ENCODE data around the gene OVCA2.
A peak's percentile ranks its signal among the peaks of the same experiment; 100 is the strongest.

OVCA2 gene

DNA sequence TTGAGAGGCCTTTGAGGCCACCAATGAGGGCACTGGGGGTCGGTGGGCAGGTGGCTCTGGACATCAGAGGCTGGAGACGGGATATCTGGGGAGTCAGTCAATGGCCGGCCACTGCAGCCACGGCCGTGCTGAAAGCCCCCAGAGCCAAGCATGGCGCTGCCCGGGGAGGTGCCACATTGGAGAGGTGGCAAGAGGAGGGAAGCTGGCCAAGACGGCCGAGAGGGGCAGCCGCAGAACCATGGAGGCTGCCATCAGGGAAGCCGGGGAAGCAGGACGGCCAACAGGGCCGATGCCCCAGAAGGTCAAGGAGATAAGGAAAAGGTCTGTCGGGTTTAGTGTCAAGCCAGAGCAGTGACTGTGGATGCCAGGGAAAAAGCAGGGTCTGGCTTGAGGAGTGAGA, 26.5 kb upstream of the OVCA2 start:
- no peak for ATAC-seq

DNA sequence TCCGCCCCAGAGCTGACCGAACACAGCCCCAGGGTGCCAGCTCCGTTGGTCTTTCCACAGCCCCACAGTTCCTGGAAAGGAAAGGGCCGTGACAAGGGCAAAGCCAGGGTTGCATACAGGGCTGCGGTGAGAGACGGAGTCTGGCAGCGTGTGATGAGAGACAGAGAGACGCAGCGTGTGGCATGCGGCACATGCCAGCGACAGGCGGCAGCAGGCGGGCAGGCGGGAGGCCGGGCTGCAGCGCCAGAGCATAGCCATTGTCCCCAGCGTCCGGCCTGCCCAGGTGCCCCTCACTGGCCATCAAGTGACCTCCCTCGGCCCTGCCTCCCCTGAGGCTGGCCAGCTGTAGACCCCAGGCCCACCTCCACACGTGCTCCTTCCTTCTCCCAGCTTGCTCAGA, 25.3 kb upstream of the OVCA2 start:
- ATAC-seq: no peak

DNA sequence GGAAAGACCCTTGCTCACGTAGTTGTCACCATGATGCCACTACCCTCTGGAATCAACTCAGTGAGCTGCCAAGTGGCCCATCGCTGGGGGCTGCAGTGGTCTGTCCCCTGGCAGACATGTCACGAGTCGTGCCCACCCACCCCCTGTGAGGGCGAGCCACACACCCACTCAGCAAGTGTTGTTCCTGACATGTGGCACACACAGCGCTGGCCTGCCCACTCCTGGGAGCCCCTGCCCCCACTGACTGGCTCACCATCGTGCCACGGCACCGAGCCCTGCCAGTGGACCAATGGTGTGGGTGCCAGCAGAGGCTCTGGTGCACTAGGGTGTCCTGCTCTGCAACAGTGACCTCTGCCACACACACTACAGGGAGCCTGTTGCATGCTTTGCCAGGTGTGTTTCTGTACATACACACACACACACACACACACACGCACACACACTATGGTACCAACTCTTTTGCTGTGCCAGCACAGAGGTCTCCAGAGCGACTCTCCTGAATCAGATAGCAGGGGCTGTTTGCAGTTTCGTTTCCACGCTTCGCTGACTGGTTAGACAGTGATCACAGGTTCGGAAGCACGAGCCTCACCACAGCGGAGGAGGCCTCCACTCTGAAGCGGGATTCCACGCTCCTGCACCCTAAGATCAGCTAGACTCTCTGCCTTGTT, 24.4 kb upstream of the OVCA2 start:
- no peak for ATAC-seq

DNA sequence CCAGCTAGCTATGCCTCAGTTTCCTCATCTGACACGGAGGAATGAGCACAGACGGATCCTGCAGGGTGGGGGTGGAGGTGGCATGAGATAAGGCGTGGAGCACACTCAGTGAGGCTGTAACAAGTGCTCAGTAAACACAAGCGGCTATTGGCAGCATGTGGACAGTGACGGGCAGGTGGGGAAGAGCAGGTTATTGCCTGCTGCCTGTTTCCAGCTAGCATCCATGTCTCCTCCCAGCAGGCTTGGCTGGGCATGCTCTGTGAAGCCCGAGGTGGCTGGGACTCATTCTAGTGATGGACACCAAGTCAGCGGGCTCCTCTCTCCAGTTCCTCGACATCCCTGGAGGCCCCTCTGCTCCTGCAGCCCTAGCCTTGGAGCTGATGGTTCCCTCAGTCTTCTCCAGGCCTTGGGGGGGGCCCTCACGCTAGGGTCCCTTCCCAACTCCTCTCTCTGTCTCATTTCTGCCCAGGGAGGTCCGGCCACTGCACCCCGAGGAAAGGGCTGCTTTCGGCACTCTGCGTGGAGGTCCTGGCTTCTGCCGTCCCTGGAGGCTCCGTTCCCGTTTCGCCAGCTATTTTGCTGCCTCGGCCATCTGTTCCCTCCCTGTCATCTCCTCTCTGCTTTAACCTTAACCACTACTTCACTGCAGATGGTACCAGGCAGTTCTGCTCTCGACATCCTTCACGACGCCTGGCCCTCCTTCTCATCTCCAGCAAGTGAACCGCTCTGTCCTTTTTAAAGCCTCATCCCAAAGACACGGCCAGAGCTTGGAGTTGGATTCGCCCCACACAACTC, 22.9 kb upstream of the OVCA2 start:
- ATAC-seq: no peak

DNA sequence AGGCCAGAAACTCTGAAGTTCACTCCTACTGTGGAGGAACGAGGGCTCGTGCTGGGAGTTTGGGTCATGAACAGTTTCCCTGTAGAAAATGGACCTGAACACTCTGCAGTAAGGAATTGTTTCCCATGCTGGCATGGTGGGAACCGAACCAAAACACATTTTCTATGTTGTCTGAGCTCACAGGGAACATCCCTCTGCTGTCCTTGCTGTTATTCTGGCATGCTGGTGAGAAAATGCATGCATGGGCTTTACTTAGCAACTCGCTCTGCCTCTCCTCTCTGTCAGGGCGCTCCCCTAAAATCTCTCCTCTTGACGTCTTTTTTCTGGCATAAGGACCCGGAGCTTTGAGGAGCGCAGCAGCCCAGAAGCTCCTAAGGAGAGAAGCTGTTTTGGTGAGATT, 22.1 kb upstream of the OVCA2 start:
- no peak for ATAC-seq

GRCh38 chr17:2020721-2021120, 21.1 kb upstream of the OVCA2 start:
- ATAC-seq: no peak

DNA sequence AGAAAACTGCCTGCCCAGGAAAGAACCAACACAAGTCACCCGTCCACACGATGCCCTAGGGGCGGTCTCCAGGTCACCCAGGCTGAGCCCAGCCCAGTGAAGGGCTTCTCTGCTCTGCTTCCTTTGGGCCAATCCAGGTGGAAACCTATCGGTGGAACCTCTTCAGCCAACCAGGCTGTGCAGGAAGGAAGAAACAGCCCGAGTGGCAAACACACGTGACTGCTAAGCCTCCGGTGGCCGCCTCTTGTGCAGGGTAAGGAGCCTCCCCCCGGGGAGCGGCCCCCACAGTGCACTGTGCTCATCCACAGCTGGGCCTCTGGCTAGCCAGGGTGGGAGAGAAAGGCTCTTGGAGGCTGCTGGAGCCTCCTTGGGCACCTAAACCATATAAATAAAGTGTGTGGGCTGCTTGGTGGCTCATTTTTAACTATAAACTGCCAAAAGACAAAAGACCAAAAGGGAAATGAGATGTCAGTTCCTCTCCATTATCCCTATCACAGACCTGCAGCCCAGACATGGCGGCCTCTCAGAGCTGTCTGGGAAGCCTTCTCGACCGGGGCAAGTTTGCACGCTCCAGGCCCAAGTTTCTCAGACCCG, 19.1 kb upstream of the OVCA2 start:
- no peak for ATAC-seq

DNA sequence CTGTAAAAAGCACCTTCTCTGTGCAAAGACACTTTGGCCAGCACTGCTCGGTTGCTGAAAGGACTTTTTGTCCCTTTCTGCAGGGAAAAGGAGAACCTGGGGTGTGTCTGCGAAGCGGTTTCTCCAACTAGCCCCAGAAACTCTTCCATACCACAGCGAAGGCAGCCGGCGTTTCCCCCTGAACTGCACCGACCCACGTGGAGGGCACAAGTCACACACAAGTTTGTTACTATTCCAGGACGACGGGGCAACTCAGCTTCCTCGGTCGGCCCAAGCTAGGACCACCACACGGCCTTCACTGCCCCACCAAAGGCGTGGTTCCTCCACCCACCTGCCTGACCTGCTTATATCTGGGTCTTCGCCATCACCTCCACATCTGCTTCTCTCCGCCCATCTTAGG, 18.6 kb upstream of the OVCA2 start:
- ATAC-seq: no peak

- ATAC-seq: peak; percentile 14 to 26
These were observed 17.9 kb upstream of the OVCA2 start for GRCh38 chr17:2023692-2024571.

DNA sequence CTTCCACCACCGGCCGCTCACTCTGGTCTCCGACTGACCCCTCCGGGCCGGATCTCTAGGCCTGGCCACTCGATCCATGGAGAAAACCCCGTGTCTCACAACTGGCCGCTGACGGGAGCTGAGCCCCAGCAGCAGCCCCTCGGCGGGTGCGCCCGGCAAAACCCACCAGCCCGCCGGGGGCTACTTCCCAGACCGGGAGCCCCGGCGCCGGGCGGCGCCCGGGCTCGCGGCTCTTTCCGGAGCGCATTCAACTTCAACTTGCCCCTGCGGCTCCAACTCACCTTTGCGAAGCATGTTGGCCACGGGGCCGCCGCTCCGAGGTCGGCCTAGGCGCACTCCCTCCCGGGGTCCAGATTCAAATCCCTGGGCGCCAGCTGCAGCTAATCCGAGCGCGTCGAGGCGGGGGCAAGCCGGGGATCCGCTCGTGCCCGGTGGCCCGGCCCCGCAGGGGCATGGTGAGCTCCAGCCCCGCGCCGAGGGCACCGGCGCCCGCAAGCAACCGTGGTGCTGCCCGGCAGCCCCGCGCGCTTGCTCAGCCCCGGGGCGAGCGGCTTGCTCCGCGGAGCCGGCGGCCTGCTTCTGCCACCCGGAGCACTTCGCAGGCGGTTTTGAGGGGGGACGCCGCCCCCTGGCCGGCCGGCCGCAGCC, 17.1 kb upstream of the OVCA2 start:
- no peak for ATAC-seq

GRCh38 chr17:2025220-2025621, 16.6 kb upstream of the OVCA2 start, which contains the start of gene RTN4RL1:
Gene RTN4RL1 (minus strand): TSS chr17:2025334. CDS start chr17:2024865, 469 bp downstream.
- peak; percentile 21 to 27 for ATAC-seq

DNA sequence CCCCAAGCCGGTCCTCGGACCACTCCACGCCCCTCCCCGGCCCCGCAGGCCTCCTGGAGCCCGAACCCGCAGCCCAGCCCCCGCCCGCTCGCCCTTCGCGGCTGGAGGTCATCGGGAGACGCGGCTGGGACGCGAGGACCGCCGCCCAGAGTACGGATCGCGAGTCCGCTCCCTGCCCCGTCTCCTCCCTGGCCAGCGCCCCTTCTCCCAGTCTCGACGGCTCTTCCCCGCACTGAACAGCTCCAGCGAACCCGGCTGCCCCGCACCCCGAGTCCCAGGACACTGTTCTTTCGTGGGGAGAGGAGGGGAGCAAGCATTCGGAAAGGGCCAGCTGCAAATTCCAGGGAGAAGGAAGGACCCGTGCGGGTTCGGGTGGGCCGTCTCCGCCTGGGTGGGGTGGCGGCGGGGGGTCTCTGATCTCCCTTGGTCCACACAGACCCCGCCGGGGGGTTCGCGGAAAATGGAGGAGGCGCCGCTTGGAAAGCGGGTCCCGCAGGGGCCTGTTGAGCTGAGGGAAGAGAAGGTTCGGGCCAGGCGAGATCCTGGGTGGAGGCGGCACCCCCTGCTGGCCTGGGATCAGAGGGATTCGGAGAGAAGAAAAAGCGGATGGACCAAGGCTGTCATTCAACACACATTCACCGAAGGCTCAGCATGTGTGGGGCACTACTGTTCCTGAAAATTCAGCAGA, 16.1 kb upstream of the OVCA2 start:
- no peak for ATAC-seq

DNA sequence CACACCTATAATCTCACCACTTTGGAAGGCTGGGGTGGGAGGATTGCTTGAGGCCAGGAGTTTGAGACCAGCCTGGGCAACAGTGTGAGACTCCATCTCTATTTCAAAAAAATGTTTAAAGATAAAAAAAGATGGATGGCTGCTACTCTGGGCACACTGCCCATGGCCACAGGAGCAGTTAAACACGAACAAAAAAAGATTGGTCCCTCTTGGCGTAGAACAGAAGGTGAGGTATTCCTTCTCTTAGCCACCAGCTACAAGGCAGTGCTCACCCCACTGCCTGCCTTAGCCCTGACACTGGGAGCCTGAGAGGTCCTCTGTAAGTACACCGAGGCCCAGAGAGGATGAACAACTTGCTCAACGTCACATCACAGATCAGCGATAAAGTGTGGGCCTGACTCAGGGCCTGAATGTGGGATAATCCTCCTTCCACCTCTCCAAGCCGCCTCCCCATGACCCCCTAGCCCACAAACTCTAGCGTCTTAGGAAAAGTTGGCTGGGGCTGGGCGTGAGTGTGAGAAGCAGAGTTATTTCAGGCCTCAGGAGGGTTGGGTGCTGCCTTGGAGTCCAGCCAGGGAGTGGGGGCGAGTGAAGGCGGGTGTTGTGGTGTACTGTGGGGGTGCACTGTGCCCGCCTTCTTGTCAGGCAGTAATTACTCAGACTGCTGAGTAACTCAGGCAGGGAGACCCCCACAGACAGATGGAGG, 14.1 kb upstream of the OVCA2 start:
- ATAC-seq: no peak

- ATAC-seq: no peak
These were observed 13.6 kb upstream of the OVCA2 start for GRCh38 chr17:2028234-2028614.

GRCh38 chr17:2028737-2029136, 13.1 kb upstream of the OVCA2 start:
- ATAC-seq: no peak

DNA sequence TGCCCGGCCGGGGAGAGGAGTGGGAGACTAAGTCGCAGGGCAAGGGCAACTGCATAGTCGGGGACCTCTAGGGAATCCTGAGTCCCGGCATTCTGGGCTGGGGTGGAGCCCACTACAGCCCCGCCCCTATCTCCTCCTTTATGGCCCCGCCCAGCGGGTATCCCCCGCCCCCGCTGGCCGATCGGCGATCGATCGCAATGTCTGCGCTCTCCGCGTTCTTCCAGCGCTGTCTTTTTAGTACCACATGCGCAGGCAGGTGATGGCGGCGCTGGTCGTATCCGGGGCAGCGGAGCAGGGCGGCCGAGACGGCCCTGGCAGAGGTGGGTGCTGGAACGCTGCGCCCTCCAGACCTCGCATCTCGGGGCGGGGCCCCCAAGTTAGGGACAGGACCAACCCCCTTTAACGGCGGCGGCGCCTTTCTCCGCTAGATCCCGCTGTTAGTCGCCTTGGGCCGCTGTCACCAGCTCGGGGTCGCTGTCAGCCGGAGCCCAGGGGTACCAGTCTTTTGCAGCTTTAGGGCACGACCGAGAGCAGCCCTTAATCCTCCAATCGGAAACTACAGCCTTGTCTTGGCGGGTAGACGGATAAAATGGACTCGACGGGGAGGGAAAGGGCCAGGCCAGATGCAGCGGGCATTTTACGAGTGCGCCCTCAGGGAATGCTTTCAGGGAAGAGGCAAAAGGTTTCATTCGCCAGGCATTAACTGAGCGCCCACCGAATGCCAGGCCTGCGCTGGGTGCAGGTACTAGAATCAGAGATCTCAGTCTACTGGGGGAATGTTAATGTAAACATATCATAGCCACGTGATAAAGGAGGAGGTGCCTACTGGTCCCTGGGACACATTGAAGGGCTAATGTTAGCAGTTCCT, 11.7 kb upstream of the OVCA2 start, which contains the start of gene DPH1:
DPH1 (plus strand) TSS at position 243 of the 868 bp plus-strand sequence; CDS start at position 260, 17 bp downstream.
- ATAC-seq: peak; percentile 89 to 90

GRCh38 chr17:2030779-2031163, 11.1 kb upstream of the OVCA2 start:
- peak; percentile 7 to 17 for ATAC-seq

GRCh38 chr17:2033153-2033552, 8.7 kb upstream of the OVCA2 start:
- no peak for ATAC-seq

- no peak for ATAC-seq
These were observed 7.7 kb upstream of the OVCA2 start for GRCh38 chr17:2034157-2034556.

All from activated CD4-positive, CD25-positive, alpha-beta regulatory T cell treated with anti-CD3 and anti-CD28 coated beads, Interleukin-2, amount 50 U/mL, for 24 hours (primary cell).